ENCODE data around the gene LENEP.

LENEP gene, protein sequence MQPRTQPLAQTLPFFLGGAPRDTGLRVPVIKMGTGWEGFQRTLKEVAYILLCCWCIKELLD
- total RNA-seq, result 0.82 to 0.92 reads per million in 2 donors

DNA sequence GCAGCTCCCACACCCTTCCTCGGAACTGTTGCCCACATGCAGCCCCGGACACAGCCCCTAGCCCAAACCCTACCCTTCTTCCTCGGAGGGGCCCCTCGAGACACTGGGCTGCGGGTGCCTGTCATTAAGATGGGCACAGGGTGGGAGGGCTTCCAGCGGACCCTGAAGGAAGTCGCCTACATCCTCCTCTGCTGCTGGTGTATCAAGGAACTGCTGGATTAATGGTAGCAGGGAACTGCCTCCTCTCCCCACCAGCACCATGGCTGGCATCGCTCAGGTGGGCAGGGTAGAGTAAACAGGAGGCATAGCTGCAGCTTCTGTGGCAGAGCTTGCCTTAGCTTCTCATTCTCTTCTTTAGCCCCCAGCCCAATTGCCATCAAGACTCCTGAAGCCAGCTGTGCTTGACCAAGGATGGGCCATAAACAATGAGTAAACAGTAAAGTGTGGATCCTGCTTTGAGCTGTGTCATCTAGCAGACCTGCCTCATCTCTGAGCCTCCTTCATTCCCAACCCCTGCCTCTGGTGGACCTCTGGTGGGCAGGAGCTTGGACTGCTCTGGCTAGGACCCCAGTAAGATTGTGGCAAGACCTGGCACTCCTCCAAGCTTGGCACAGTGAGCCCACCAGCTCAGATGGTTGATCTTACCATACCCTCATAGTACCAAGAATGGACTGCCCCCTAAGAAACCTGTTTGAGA is at the start of gene LENEP:
Gene LENEP, plus strand, starts transcription at position 15 of the 697 bp plus-strand sequence. Its CDS starts 22 bp downstream, at position 37.
- no peak for DNase-seq

DNA sequence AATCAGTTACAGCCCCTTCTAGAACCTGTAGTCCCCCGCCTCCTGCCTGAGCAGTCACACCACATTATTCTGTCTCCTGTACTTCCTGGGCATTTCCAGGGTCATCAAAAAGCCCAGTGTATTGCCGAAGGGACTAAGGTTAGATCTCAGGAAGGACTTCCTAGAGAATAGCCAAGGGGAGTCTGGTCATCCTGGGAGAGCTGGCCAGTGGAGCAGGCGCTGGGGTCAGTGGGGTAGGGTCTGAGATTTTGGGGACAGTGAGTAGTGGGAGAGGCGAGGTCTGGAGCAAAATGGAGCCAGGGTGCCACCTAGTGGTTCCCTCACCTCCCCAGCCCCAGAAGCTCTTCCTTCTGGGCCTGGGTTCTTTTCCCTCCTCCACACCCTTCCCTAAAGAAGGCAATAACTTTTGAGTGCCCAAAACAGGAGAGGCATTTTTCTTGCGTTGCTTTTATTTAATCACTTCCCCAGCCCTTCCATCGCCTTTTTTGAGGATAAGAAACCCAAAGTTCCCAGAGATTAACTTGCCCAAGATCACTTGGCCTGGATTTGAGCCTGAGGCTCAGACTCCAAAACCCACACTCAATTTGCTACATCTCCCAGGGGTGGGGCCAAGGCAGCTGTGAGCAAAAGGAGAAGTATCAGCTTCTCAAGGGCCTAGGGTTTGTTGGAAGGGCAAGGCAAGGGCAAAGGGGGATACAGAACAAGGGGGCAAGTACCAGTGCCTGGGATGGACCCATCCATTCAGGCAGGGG is 49.6 kb upstream of the LENEP start:
- no peak for DNase-seq

DNA sequence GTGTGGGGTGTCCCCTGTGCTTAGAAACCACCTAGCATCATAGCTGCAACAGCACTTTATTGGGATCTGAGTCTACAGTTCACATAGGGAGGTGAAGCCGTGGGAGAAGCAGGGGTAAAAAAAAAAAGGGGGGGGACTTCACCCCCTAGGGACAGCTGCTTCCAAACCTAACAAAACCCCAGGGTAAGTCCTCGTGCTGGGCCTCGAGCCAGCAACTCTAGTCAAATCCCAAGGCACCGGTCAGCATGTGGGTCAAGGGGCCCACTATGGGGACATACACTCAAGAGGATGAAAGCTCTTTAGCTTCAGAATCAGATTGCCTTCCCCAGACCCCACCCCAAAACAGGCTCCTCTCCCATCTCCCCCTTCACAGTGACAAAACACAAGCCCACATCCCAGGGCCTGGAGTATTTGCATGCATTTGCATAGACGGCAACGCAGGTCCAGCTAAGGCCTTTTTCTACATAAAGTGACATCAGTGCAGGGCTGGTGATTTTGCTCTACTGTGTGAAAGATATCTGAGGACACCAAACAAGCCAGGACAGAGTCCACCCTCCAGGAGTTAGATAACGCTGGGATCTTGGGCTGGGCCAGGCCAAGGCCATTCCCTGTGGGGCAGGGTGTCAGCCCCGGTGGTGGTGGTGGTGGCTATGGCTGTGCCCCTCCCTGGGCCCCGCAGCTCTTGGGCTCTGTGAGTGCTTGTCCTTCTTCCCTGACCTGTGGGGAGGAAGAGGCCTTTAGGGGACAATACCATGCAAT is 48.8 kb upstream of the LENEP start:
- DNase-seq, result no peak

DNA sequence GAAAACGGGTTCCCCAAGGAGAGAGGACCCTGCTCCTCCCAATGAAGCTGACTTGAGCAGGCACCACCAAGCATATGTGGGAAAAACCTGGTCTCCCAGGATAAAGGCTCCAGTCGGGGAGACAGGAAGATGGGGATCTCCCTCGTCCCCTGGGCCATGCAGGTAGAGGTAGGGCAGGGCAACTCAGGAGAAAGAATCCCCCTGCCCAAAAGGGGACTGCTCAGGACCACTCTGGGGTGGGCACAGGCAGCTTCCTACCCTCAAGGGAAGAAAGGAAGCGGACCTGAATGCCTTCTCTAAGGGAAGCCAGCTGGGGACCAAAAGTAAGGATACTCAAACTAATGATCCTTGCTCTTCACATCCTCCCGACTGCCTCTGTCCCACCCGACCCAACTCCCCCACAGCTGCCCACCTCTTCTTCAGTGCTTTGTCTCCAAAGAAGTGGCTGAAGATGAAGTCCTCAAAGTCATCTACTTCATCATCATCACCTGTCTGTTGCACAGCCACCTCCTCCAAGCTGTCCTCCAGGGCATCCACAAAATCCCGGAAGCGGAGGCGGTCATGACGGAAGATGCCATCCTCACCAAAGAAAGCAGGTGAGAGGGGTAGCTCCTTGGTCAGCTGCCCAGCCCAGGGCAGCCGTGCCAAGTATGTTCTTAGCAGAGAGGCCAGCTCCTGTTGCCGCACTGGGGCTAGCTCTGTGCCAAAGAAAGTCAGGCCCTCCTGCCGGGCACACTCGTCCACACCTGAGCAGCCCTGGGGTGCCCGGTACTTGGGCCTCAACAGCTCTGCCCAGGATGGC is 48.0 kb upstream of the LENEP start:
- DNase-seq, result no peak

DNA sequence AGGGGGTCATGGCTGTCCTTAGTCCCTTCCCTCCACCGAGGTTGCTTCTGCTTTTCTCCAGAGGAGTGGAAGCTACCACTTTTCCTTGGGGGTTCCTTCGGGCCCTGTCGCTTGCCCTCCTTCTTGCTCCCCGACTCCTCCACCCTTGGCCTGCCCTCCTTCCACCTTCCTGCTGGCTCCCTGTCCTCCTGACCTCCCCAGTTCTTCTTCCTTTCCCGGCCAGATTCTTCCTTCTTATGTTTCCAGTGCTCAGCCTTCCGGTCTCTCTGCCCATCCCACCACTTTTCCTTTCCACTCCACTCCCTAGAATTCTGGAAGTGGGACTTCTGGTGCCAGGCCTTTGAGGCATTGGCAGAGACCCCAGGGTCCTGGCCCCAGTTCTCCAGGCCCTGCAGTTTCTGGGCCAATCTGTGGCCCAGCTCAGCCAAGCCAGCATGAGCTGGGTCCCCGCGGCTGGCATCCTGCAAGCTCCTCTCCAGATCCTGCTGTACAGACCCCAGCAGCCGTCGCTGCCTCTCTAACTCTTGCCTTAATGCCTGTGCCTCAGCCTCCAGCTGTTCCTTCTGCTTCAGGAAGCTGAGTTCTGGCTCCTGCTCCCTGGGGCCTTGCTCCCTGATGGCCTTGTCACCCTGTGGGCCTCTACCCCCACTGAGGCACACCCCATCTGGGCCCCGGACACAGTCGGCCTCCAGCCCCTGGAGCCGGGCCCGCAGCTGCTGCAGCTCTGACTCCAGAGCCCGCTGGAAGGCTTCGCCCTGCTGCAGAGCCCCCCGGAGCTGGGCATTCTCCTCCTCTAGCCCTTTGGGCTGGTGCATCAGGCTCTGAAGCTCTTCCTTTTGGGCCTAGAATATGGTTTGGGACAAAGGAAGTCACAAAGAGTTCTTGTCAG is 47.2 kb upstream of the LENEP start:
- no peak for DNase-seq

DNA sequence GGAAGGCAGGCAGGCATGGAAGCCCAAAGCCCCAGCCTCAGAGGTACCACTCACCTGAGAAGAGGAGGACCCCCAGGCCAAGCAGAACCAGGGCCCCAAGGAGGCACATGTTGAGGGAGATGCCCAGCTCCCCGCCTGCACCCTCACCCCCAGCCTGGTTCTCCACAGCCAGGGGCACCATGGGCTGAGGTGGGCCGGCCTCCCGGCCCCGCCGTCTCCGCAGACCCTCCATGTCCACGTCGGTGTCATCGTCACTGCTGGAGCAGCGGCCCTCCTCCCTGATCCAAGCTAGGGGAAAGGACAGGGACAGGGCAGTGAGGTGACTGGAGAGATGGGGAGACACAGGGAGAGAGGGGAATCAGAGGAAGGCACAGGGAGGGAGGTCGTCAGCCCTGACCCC is 45.3 kb upstream of the LENEP start:
- DNase-seq, result no peak

DNA sequence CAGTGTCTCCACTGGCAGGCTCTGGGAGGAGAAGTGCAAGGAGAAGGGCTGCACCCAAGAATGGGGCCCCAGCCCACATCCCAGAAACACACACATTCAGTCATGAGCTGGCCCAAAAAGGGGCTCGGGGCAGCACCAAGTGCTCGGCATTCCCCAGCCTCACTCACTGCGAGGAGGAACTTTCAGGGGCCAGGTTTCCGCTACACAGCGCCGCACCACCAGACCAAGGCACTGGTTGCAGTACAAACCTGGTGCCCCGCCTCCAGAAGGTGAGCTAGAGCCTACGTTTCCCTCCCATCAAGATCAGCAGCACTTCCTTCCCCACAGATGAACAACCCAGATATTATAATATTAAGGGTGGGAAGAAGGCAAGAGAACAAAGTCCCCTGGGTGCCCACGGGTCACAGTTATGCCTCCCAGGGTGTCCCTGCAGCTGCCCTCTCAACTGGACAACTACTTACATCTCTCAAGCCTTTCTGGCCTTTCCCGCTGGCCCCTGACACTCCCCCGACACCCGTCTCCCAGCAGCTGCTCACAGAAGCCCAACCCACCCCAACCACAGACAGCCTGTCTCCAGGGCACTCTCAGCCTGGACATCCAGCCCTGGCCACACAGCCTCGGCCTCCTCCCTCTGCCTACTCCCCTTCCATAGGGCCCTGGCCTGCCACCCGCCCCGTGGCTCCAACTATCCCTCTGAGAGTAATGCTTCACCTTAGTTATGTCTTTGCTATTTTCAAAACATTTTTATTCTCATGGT is 41.3 kb upstream of the LENEP start:
- no peak for DNase-seq

DNA sequence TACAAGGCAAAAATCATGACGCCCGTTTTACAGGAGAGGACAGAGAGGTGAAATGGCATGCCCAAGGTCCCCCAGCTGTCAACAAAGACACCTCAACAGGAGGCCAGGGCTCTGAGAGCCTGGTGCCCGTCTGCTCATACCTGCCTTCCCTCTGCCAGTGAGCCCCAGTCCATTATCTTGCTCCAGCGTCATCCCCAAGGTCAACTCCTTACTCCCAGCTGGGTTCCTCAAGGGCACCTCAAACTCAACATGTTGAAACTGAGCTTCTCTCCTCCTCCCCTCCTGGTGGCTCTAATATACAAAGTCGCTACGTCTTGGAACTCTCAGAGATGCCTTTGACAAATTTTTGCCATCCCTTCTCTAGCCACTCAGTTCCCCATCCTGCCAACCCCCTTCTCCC is 40.7 kb upstream of the LENEP start:
- DNase-seq, result no peak

DNA sequence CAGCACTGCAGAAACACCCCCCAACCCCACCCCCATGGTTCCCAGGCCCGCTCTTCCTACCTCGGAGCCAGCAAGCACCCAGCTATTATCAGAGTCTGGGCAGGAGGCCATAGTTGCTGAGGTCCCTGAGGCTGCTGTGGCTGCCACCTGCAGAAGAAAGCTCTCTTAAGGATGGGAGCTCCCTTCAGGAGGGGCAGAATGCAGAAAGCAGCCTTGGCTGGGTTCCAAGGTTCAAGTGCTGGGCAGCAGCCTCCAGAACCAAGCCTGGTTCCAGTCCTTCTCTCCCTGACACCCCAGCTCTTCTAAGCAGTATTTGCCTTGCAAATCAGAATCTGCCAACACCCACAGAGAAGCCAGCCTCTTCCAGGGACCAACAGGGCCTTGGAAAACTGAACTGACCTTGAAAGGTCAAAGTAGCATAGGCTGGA is 39.8 kb upstream of the LENEP start:
- DNase-seq, result no peak

DNA sequence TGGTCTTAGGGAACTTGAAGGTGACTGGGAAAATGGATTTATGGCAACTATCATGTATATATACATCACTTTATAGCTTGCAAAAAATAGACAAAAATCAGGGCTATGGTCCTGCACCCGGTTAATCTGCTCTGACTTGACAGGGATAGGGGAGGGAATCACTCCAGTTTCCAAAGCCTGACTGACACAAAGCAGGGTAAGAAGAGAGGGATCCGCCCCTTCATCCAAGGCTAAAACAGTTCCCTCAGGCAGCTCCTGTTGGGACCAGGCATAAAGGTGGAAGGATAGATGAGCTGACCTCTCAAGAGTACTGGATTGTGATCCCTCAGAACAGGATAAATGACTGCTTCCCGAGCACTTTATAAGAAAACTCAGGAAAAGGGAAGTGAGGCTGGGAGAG is 38.8 kb upstream of the LENEP start:
- DNase-seq, result no peak

DNA sequence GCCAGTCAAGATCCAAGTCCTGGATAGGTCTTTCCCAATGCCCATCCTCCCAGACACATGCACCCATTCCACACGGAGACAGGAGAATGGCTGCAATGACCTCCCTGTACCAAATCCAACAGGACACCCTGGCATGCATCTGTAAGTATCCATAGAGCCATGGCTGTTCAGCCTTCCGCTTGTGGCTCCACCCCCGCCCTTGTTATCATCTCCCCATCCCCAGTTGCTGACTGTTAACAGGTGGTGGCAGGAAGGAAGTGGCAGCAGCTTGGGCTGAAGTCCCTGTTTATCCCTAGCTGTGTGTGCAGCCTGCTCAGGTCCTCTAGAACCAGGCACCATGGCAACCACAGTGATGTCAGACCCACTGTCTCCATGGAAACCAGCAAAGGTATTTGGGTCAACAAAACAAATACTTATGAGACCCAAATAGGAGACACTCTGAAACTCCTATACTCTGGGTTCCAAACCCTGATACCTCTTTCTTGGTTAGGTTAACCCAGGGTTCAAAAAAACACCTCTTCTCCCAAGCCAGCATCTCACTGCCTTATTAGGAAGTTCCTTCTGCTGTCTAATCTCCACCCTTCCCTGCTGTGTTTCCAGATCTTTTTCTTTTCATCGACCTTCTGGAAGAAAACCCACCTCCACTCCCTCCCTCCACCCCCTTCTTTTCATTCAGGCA is 38.2 kb upstream of the LENEP start:
- no peak for DNase-seq

DNA sequence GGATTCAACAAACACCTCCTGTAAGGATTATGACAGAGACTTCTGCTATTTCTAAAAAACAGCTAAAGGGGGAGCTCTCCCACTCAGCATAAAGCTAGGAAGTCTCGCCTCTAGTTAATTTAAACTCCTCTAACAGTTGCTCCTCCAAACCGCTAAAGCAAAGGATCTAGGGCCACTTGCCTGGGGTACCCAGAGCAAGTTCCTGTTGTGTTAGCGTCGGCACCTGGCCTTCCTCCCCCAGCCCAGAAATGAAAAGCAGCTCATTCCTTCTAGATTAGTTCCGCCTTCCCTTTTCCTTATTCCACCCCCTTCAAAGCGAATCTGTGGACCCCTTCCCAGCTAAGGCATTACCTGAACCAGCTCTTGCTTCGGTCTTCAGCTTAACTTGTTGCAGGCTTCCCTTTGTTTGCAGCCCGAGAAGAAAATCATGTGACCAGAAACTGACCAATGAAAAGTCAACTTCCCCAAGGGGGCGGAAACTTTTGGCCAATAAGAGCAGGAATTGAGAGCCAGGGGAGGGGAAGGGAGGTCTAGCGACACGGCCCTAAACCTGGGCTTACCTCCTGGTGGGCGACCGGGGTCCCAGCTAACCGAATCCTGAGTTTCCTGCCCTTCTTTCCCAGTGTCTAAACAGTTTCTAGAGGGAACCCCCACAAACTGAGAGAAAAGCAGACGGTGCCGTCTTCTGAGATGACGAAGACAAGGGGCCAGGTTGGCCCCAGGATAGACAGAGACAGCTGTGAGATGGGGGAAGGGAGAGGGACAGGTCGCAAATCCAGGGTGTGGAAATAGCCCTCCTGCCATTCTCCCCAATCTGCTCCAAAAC is 37.5 kb upstream of the LENEP start, which contains the start of gene PBXIP1:
Gene PBXIP1, minus strand, starts transcription at position 382 of the 826 bp plus-strand sequence. CDS start 2,378 bp downstream, outside the sequence.
- no peak for DNase-seq

DNA sequence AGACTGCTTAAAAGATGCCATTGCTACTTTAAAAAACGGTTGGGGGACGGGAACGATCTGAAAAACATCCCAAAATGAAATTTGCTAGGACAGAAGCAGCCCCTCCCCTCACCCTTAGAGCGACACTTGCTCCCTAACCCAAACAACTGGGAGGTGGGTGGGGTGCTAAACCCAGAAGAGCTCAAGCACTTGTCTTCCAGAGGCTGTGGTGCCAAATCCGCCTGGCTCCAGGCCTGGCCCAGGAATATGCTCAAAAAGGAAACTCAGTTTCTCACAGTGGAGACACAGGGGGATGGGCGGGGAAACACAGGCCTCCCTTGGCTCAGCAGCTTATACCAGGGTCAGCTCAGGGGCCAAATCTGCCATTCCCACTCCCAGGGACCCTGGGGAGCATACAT is 36.8 kb upstream of the LENEP start:
- no peak for DNase-seq

DNA sequence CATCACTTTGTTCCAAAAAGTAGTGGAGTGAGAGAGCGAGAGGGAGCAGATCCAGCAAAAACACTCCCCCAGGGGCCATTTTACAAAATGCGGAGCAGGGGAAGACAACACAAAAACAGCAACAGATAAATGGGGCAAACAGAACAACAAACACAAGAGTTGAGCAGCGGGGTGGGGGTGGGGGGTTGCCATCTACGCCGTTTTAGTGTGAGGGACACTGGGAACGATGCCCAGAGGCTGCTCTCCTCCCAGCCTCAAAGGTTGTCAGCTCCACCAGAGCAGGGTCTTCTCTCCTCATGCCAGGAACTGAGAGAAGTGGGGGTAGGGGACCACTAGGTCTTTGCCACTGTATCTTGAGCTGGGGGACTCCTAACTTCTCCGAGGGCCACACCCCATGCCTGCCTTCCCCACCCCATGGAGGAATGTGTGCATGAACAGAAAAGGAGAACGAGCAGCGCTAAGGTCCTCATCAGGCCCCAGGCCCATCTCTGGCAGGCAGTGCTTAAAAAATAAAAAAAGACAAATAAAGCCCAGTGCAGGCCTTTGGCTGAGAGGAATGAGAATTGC is 36.2 kb upstream of the LENEP start:
- DNase-seq, result no peak

DNA sequence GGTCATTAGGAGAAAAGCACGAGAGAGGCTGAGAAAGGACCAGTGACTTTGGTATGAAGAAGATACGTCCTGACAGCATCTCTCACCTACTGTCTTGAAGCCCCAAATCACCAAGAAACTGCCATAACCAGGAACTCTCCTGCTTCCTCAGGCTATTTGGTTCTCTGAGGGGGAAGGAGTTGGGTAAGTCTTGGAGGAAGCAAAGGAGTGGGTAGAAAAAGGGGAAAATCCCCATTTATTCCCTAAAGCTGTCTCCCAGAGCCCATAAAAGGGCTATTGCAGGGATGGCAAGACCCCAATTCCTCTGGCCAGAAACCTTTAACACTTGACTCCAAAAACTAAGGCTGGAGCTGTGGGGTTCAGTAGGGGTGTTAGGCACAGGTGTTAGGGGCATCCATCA is 35.4 kb upstream of the LENEP start:
- DNase-seq, result no peak

DNA sequence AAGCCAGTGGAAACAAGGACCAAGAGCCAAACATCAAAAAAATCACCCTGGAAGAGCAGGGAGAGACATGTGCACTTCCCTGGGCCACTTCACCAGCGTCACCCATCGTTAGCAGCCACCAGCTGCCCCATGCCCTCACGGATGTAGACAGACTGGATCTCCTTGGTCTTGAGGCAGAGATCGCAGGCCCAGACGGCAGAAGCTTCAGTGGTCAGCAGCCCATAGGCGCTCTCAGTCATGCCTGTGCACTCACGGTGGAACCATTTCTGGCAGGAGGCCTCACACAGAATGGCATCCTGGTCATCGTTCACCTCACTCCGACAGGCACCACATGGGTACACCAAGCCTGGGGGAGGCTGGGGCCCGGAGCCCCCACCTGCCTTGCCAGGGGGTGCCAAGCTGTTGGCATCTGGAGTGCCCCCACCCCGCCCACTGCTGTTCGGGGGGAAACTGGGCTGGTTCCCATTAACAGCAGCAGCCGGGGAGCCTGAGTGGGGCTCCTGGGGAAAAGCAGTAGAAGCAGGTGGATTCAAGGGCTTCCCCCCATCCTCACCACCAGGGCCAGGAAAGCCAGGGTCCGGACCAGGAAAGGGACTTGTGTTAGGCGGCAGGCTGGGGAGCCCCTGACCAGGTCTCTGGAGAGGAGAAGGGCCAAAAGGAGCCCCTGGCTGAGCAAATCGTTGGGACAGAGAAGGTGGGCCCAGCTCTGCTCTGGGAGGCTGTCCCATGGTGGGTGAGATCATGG is 34.5 kb upstream of the LENEP start:
- DNase-seq, result no peak

DNA sequence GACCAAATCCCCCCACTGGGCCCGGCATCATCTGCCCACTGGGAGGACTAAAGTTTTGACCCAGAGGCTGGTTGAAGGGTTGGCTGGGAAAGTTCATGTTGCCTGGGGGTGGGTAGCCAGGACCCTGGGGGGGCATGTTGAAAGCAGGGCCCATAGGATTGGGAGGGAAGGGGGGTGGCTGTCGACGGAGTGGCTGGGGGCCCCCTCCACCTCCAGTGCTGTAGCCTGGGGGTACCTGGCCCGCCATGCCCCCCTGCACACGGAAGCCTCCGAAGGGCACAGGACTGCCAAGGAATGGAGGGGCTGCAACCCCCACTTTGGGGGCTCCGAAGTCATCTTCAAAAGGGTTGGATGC is 34.0 kb upstream of the LENEP start:
- DNase-seq, result no peak
